ENCODE data around the gene GPR162.

DNA sequence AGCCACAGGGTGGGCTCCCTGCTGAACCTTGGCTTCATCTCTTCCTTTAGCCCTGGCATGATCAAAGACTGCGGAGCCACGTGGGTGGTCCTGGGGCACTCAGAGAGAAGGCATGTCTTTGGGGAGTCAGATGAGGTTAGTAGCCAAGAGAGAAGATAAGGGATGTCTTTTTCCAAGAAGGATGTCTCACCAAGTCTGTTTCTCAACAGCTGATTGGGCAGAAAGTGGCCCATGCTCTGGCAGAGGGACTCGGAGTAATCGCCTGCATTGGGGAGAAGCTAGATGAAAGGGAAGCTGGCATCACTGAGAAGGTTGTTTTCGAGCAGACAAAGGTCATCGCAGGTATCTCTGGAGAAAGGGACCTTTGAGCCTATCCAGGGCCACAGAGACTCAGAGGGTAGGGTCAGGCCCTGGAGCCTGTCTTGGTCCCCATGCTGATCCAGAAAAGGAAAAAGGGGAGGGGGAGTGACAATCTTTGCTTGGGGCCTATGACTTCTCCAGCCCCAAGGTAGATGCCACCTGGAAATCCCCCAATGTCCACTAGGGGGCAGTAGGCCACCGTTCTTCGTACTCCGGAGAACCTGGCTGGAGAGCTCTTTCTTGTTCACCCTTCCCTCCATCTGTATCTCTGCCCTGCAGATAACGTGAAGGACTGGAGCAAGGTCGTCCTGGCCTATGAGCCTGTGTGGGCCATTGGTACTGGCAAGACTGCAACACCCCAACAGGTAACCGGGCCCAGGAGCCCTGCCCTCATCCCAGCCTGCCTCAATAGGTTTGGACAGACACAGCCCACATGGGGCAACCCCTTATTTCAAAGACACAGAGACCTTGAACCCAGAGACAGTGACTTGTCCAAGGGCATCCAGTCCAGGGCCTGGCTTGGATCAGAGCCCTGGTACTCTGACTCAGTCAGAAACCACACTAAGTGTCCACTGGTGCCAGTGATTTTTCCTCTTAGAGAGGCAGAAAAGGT lies 47.7 kb downstream of the GPR162 start:
- TF ChIP-seq, protein P1, sequence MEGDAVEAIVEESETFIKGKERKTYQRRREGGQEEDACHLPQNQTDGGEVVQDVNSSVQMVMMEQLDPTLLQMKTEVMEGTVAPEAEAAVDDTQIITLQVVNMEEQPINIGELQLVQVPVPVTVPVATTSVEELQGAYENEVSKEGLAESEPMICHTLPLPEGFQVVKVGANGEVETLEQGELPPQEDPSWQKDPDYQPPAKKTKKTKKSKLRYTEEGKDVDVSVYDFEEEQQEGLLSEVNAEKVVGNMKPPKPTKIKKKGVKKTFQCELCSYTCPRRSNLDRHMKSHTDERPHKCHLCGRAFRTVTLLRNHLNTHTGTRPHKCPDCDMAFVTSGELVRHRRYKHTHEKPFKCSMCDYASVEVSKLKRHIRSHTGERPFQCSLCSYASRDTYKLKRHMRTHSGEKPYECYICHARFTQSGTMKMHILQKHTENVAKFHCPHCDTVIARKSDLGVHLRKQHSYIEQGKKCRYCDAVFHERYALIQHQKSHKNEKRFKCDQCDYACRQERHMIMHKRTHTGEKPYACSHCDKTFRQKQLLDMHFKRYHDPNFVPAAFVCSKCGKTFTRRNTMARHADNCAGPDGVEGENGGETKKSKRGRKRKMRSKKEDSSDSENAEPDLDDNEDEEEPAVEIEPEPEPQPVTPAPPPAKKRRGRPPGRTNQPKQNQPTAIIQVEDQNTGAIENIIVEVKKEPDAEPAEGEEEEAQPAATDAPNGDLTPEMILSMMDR (IDR thresholded peaks at IDR 0.05): peak; percentile 98
- no peak for TF ChIP-seq ZFX (IDR thresholded peaks at IDR 0.05; ENCODE audit: borderline replicate concordance)

All from 22Rv1 (cell line).